GM12878 (cell line): ENCODE data around the gene SPAG16. TPM values are rescaled to one million over a fixed set of nuclear protein-coding genes. Genes with fewer than 3 reads are reported as not detected.

Experiments
- ATAC-seq: fragments of 200-7000 bp; cut with Tn5 transposase; 3 replicates; pipeline ENCODE4 v1.9.1; 2020; ENCODE audit warnings: mild to moderate bottlenecking, moderate library complexity
- BruUV-seq: library from RNA; stranded (reverse); fragments of 400-500 nt; replicated peaks from 2 replicates; lab custom pipeline; 2021; lab: Mats Ljungman, UMichigan
- CTCF ChIA-PET: fragments of 300-600 bp; sonication (Branson Sonifier 250); formaldehyde crosslinking; extraction: SDS; loops from one replicate; lab custom pipeline; 2021; ENCODE audit warnings: inconsistent platforms; lab: Yijun Ruan, JAX
- POLR2A ChIA-PET: fragments of 350-600 bp; formaldehyde crosslinking; extraction: SDS; loops from one replicate; lab custom pipeline; 2021; ENCODE audit warnings: inconsistent platforms; lab: Charles Lee
- RAD21 ChIA-PET: fragments of 300-600 bp; sonication (Branson Sonifier 250); formaldehyde crosslinking; loops from one replicate; lab custom pipeline; 2023; ENCODE audit warnings: antibody characterized with exemption; ENCODE audit not compliant: unreplicated experiment; lab: Charles Lee
- SMC1A ChIA-PET: fragments of 300-600 bp; sonication (Branson Sonifier 250); formaldehyde crosslinking; loops from one replicate; lab custom pipeline; 2023; ENCODE audit not compliant: unreplicated experiment, uncharacterized antibody; lab: Charles Lee
- DNase-seq: peaks from one replicate; pipeline ENCODE4 v3.0.0-alpha.2; 2011; ENCODE audit warnings: low read depth, low spot score
- FAIRE-seq: peaks from 3 replicates; lab custom pipeline; 2011; peaks lifted over from hg19 to GRCh38; lab: Jason Lieb, UNC
- H2AFZ ChIP-seq: 2 replicates; pipeline ENCODE4 v1.6.0; 2011; ENCODE audit warnings: low read depth, low read length, control low read depth; ENCODE audit not compliant: control insufficient read depth
- H3K27ac ChIP-seq: 2 replicates; pipeline ENCODE4 v1.5.1; 2011; ENCODE audit warnings: control low read depth; ENCODE audit not compliant: control insufficient read depth, insufficient read depth
- H3K27me3 ChIP-seq, 2 experiments: replicated peaks in 1 of 2; 2 replicates each; pipeline versions ENCODE4 v1.6.0 to v1.6.1; 2011; ENCODE audit warnings: low read length in 1 of 2; ENCODE audit not compliant: control insufficient read depth in 2 of 2, insufficient read depth in 2 of 2
- H3K36me3 ChIP-seq, 2 experiments: 2 replicates each; pipeline ENCODE4 v1.5.1; 2011; ENCODE audit warnings: low read length in 1 of 2; ENCODE audit not compliant: control insufficient read depth in 2 of 2, insufficient read depth in 2 of 2
- H3K4me1 ChIP-seq: 2 replicates; pipeline ENCODE4 v1.6.1; 2011; ENCODE audit warnings: mild to moderate bottlenecking, low read length, moderate library complexity, mixed read lengths; ENCODE audit not compliant: control insufficient read depth, insufficient read depth
- H3K4me2 ChIP-seq: 2 replicates; pipeline ENCODE4 v1.6.0; 2011; ENCODE audit warnings: control low read depth; ENCODE audit not compliant: control insufficient read depth, insufficient read depth
- H3K4me3 ChIP-seq: fragments of 200-600 bp; sonication (generic); 2 replicates; pipeline ENCODE4 v1.5.1; 2016
- H3K79me2 ChIP-seq: 2 replicates; pipeline ENCODE4 v1.6.0; 2011; ENCODE audit warnings: low read length; ENCODE audit not compliant: control insufficient read depth, insufficient read depth
- H3K9ac ChIP-seq: 2 replicates; pipeline ENCODE4 v1.8.0; 2011; ENCODE audit warnings: low read length, control low read depth, mixed read lengths; ENCODE audit not compliant: control insufficient read depth, insufficient read depth
- H3K9me3 ChIP-seq: replicated peaks from 3 replicates; pipeline ENCODE4 v1.5.1; 2011; ENCODE audit warnings: mild to moderate bottlenecking, low read length; ENCODE audit not compliant: control insufficient read depth, insufficient read depth
- H4K20me1 ChIP-seq: 2 replicates; pipeline ENCODE4 v1.6.0; 2011; ENCODE audit not compliant: control insufficient read depth, insufficient read depth
- IKZF2 ChIP-seq, 2 experiments: fragments of 450-650 bp; IDR thresholded peaks; 2 replicates each; pipeline ENCODE4 v1.6.1; 2017; ENCODE audit warnings: mild to moderate bottlenecking in 2 of 2, moderate library complexity in 2 of 2
- NR2C1 ChIP-seq: fragments of 450-650 bp; IDR thresholded peaks from 2 replicates; pipeline ENCODE4 v1.6.1; 2017; ENCODE audit warnings: antibody characterized with exemption, mild to moderate bottlenecking, moderate library complexity
- NR2F1 ChIP-seq: fragments of 450-650 bp; conservative IDR thresholded peaks from 2 replicates; pipeline ENCODE4 v1.6.1; 2017; ENCODE audit warnings: mild to moderate bottlenecking
- RBBP5 ChIP-seq: fragments of 200-600 bp; sonication (generic); conservative IDR thresholded peaks from 2 replicates; pipeline ENCODE4 v1.6.1; 2016
- RUNX3 ChIP-seq: IDR thresholded peaks from 2 replicates; pipeline ENCODE4 v1.6.1; 2012; ENCODE audit warnings: low read length, inconsistent platforms
- SRF ChIP-seq, 2 experiments: IDR thresholded peaks; 2 replicates each; pipeline ENCODE4 v1.6.1; 2011; ENCODE audit warnings: low read depth in 2 of 2, low read length in 2 of 2, mild to moderate bottlenecking in 1 of 2, moderate library complexity in 1 of 2
- TARDBP ChIP-seq: IDR thresholded peaks from 2 replicates; pipeline ENCODE4 v1.6.1; 2016; ENCODE audit warnings: borderline replicate concordance
- WGBS: methylation state at CpG from one replicate; pipeline ENCODE4 v1.1.6; 2016; ENCODE audit warnings: low lambda C conversion rate; ENCODE audit not compliant: insufficient replicate concordance, insufficient coverage; ENCODE audit errors: missing lambda C conversion rate; 5-methylcytosine and 5-hydroxymethylcytosine counted together
- in situ Hi-C: fragments of 300-500 bp; cut with MboI; formaldehyde crosslinking; loops from 9 replicates; pipeline ENCODE4 v1.14.3; 2018; ENCODE audit warnings: mixed read lengths
- intact Hi-C: fragments of 100-400 bp; cut with micrococcal nuclease; formaldehyde crosslinking; loops from one replicate; pipeline ENCODE4 v1.14.2; 2022; ENCODE audit not compliant: unreplicated experiment
- polyA plus RNA-seq, 11 experiments: library from polyadenylated mRNA; depleted of rRNA in 4 of 11; unstranded in 6 of 11; stranded (reverse) in 5 of 11; fragments of >200 nt; fragmentation: Nextera tagmentation in 4 of 11; fragmentation: Illumina TruSeq in 1 of 11; extraction: Ambion mirVana in 4 of 11; extraction: Trizol in 1 of 11; gene quantifications; 1 replicate in 1 of 11; 2 replicates in 10 of 11; pipeline versions ENCODE4 v1.2.1 to v1.2.3, GENCODE V29; 2011 to 2016; ENCODE audit warnings: inconsistent platforms in 2 of 11, missing spikeins in 2 of 11, low read depth in 1 of 11
- total RNA-seq, 4 experiments: library from RNA; depleted of rRNA in 3 of 4; stranded (reverse); fragments of >200 nt in 3 of 4; fragmentation: Illumina TruSeq in 1 of 4; extraction: Trizol in 1 of 4; gene quantifications; 2 replicates each; pipeline versions ENCODE4 v1.2.1 to v1.2.3, GENCODE V29; 2013 to 2021
- TF ChIP-seq, protein P1 (sequence below): IDR thresholded peaks from 2 replicates; pipeline ENCODE4 v1.6.1; 2012; ENCODE audit warnings: low read depth, low read length, improper control_type of control experiment
- TF ChIP-seq, protein P2 (sequence below): fragments of 450-650 bp; IDR thresholded peaks from 2 replicates; pipeline ENCODE4 v1.6.1; 2017; ENCODE audit warnings: antibody characterized with exemption, mild to moderate bottlenecking, moderate library complexity
- TF ChIP-seq, protein P3 (sequence below): IDR thresholded peaks from 2 replicates; pipeline ENCODE4 v1.6.1; 2011; ENCODE audit warnings: low read depth, low read length, improper control_type of control experiment, borderline replicate concordance
- TF ChIP-seq, protein P4 (sequence below): IDR thresholded peaks from 2 replicates; pipeline ENCODE4 v1.6.1; 2011; ENCODE audit warnings: borderline replicate concordance, low read depth, mild to moderate bottlenecking, moderate library complexity, mixed read lengths, low read length; ENCODE audit not compliant: insufficient read depth; ENCODE audit errors: extremely low read length

The SPAG16 gene
- total and polyA plus RNA-seq, 10 of the 15 experiments (the other 5 are each of a cell fraction or from before 2014, with no cell fraction given) = 6.0 to 25.0 (median 15.2) TPM

DNA sequence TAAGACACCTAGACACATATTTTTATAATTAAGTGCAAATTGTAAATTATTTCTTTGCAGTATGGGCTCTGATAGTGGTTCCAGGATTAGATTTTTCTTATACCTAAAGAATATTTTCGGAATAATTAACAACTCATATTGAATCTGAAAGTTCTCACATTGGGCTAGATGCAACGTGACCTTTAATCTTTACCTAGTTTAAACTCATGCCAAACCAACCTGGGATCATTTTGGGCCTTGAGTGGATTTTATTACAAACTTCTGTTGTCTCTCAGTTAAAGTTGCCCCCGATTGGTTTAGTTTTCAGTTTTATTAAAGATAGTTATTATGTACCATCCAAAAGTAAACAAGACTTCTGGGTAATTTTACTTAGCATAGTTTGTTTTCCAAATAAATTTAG, 896.4 kb downstream of the SPAG16 start:
- ATAC-seq = peak; percentile 34
- ChIA-PET POLR2A (no interaction called here), SMC1A (no interaction called here), CTCF (interaction anchor here (0.6 to 0.9 kb wide), 2 partner anchors 11 to 20 kb away, joined by 3 read pairs; no protein-coding TSS in a partner anchor), RAD21 (no interaction called here)
- H3K79me2 ChIP-seq = no peaks in the 10 kb centered on the region
- DNase-seq = no peak
- no peak overlapping the region for H3K9ac ChIP-seq
- no peak for FAIRE-seq
- in situ Hi-C loops = no loop called here
- no peaks in the 10 kb centered on the region for H3K9me3 ChIP-seq
- no peak overlapping the region for H3K27ac ChIP-seq
- WGBS = 22% methylated on average over 3 of the region's 3 CpGs
- no peak overlapping the region for H3K4me2 ChIP-seq
- TF ChIP-seq RBBP5 (no peak), NR2F1 (peak; percentile 49)
- intact Hi-C loops = no loop called here
- no peaks in the 10 kb centered on the region for H3K36me3 ChIP-seq
- no peak overlapping the region for H2AFZ ChIP-seq
- no TSS peak for BruUV-seq
- H3K4me3 ChIP-seq = no peak overlapping the region
- no peaks in the 10 kb centered on the region for H4K20me1 ChIP-seq
- H3K4me1 ChIP-seq = no peaks in the 10 kb centered on the region
- no peaks in the 10 kb centered on the region for H3K27me3 ChIP-seq

DNA sequence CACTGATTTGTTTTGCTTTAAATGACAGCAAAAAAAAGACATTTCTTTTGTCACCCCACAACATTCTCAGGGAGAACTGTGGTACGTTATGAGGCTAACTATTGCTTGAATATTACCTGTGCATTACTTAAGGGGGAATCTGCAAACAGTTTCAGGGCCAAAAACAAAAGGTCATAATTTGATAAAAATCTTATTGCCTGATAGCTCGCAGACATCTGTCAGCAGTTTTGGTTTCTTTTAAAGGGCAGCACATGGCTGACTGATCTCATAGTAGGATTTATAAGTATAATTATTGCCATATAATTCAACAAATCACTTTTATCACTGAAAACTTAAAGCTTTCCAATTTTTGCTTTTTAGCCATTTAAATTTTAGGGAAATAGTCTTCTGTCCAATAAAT, 900.2 kb downstream of the SPAG16 start:
- H2AFZ ChIP-seq = no peak overlapping the region
- CTCF ChIA-PET = interaction anchor here (1.2 kb wide), 1 partner anchor 28 kb away, joined by 3 read pairs; no protein-coding TSS in a partner anchor
- no peak overlapping the region for H3K4me2 ChIP-seq
- SMC1A ChIA-PET = interaction anchor here (0.5 to 1.3 kb wide), 4 partner anchors 12 to 1747 kb away, joined by 3 to 4 read pairs (median 4); no protein-coding TSS in a partner anchor
- ATAC-seq (no peak), DNase-seq (no peak), FAIRE-seq (no peak)
- BruUV-seq = no TSS peak
- H4K20me1 ChIP-seq = no peaks in the 10 kb centered on the region
- no peaks in the 10 kb centered on the region for H3K79me2 ChIP-seq
- intact Hi-C loops (no loop called here), in situ Hi-C loops (no loop called here)
- no peaks in the 10 kb centered on the region for H3K4me1 ChIP-seq
- no peak overlapping the region for H3K9ac ChIP-seq
- H3K27me3 ChIP-seq = no peaks in the 10 kb centered on the region
- POLR2A ChIA-PET = no interaction called here
- no peak overlapping the region for H3K27ac ChIP-seq
- H3K4me3 ChIP-seq = no peak overlapping the region
- H3K36me3 ChIP-seq = no peaks in the 10 kb centered on the region
- RAD21 ChIA-PET = no interaction called here
- 19% methylated on average over 2 of the region's 2 CpGs for WGBS
- no peaks in the 10 kb centered on the region for H3K9me3 ChIP-seq
- TF ChIP-seq, protein P1, sequence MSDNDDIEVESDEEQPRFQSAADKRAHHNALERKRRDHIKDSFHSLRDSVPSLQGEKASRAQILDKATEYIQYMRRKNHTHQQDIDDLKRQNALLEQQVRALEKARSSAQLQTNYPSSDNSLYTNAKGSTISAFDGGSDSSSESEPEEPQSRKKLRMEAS = no peak
- TF ChIP-seq, protein P2, sequence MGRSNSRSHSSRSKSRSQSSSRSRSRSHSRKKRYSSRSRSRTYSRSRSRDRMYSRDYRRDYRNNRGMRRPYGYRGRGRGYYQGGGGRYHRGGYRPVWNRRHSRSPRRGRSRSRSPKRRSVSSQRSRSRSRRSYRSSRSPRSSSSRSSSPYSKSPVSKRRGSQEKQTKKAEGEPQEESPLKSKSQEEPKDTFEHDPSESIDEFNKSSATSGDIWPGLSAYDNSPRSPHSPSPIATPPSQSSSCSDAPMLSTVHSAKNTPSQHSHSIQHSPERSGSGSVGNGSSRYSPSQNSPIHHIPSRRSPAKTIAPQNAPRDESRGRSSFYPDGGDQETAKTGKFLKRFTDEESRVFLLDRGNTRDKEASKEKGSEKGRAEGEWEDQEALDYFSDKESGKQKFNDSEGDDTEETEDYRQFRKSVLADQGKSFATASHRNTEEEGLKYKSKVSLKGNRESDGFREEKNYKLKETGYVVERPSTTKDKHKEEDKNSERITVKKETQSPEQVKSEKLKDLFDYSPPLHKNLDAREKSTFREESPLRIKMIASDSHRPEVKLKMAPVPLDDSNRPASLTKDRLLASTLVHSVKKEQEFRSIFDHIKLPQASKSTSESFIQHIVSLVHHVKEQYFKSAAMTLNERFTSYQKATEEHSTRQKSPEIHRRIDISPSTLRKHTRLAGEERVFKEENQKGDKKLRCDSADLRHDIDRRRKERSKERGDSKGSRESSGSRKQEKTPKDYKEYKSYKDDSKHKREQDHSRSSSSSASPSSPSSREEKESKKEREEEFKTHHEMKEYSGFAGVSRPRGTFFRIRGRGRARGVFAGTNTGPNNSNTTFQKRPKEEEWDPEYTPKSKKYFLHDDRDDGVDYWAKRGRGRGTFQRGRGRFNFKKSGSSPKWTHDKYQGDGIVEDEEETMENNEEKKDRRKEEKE = no peak
- TF ChIP-seq RUNX3 (no peak), SRF (IDR thresholded peaks at IDR 0.05; ENCODE audit: low read depth in 2 of 2, low read length in 2 of 2) (no peak), IKZF2 (IDR thresholded peaks at IDR 0.05) (no peak), NR2C1 (no peak), TARDBP (no peak)
- TF ChIP-seq, protein P3, sequence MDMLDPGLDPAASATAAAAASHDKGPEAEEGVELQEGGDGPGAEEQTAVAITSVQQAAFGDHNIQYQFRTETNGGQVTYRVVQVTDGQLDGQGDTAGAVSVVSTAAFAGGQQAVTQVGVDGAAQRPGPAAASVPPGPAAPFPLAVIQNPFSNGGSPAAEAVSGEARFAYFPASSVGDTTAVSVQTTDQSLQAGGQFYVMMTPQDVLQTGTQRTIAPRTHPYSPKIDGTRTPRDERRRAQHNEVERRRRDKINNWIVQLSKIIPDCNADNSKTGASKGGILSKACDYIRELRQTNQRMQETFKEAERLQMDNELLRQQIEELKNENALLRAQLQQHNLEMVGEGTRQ = no peak
- TF ChIP-seq, protein P4, sequence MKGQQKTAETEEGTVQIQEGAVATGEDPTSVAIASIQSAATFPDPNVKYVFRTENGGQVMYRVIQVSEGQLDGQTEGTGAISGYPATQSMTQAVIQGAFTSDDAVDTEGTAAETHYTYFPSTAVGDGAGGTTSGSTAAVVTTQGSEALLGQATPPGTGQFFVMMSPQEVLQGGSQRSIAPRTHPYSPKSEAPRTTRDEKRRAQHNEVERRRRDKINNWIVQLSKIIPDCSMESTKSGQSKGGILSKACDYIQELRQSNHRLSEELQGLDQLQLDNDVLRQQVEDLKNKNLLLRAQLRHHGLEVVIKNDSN = no peak
